IMR-90 (cell line): ENCODE results near the gene RHOC. TPM values are rescaled to one million over a fixed set of nuclear protein-coding genes. Genes with fewer than 3 reads are reported as not detected.

Experiments
- ATAC-seq: fragments of 200-7000 bp; cut with Tn5 transposase; 2 replicates; pipeline ENCODE4 v1.9.1; 2020; ENCODE audit warnings: low read depth, mild to moderate bottlenecking, moderate library complexity
- BruUV-seq: library from RNA; stranded (reverse); fragments of 400-500 nt; replicated peaks from 2 replicates; lab custom pipeline; 2021; lab: Mats Ljungman, UMichigan
- CTCF ChIA-PET: fragments of 300-600 bp; formaldehyde crosslinking; extraction: SDS; loops from one replicate; lab custom pipeline; 2021; ENCODE audit warnings: antibody characterized with exemption; lab: Yijun Ruan, JAX
- POLR2A ChIA-PET: fragments of 300-600 bp; sonication (Branson Sonifier 250); formaldehyde crosslinking; loops from one replicate; lab custom pipeline; 2022; ENCODE audit warnings: antibody characterized with exemption; ENCODE audit not compliant: unreplicated experiment; lab: Charles Lee
- DNase-seq: peaks from one replicate; pipeline ENCODE4 v3.0.0; 2013
- H2AFZ ChIP-seq: replicated peaks from 2 replicates; pipeline ENCODE3; 2013; ENCODE audit warnings: low read length, mild to moderate bottlenecking; ENCODE audit not compliant: poor library complexity
- H2AK5ac ChIP-seq: 2 replicates; pipeline ENCODE4 v1.6.1; 2013; ENCODE audit warnings: low read depth, low read length, inconsistent platforms
- H2AK9ac ChIP-seq: replicated peaks from 2 replicates; pipeline ENCODE3; 2013; ENCODE audit warnings: mild to moderate bottlenecking, low read depth, low read length, moderate library complexity; ENCODE audit not compliant: poor library complexity
- H2BK120ac ChIP-seq: 2 replicates; pipeline ENCODE4 v1.6.1; 2013; ENCODE audit warnings: low read depth, low read length, inconsistent platforms
- H2BK15ac ChIP-seq: 3 replicates; pipeline ENCODE4 v1.6.1; 2013; ENCODE audit warnings: low read depth, low read length, inconsistent platforms
- H2BK20ac ChIP-seq: 2 replicates; pipeline ENCODE4 v1.6.1; 2013; ENCODE audit warnings: low read depth, mild to moderate bottlenecking, inconsistent platforms, low read length, moderate library complexity
- H2BK5ac ChIP-seq: 2 replicates; pipeline ENCODE4 v1.6.1; 2013; ENCODE audit warnings: mild to moderate bottlenecking, low read depth, low read length, inconsistent platforms; ENCODE audit not compliant: poor library complexity, severe bottlenecking
- H3K14ac ChIP-seq: replicated peaks from 2 replicates; pipeline ENCODE4 v1.6.1; 2013; ENCODE audit warnings: low read depth, low read length, inconsistent platforms
- H3K18ac ChIP-seq: 2 replicates; pipeline ENCODE4 v1.6.1; 2013; ENCODE audit warnings: low read depth, low read length, control low read depth
- H3K23ac ChIP-seq: 2 replicates; pipeline ENCODE4 v1.6.1; 2013; ENCODE audit warnings: low read depth, low read length, inconsistent platforms
- H3K27ac ChIP-seq: 2 replicates; pipeline ENCODE4 v1.5.1; 2013; ENCODE audit warnings: mild to moderate bottlenecking, control low read depth, low read length; ENCODE audit not compliant: insufficient read depth
- H3K27me3 ChIP-seq: 2 replicates; pipeline ENCODE4 v1.6.1; 2013; ENCODE audit warnings: low read length; ENCODE audit not compliant: control insufficient read depth, insufficient read depth
- H3K36me3 ChIP-seq: 2 replicates; pipeline ENCODE4 v1.6.1; 2013; ENCODE audit warnings: low read length, mixed read lengths; ENCODE audit not compliant: control insufficient read depth, insufficient read depth
- H3K4ac ChIP-seq: 2 replicates; pipeline ENCODE4 v1.6.1; 2013; ENCODE audit warnings: low read depth, low read length, inconsistent platforms
- H3K4me1 ChIP-seq: 2 replicates; pipeline ENCODE4 v1.6.1; 2013; ENCODE audit warnings: low read length, mixed read lengths; ENCODE audit not compliant: control insufficient read depth, insufficient read depth
- H3K4me2 ChIP-seq: 2 replicates; pipeline ENCODE4 v1.6.1; 2013; ENCODE audit warnings: low read depth, mild to moderate bottlenecking, control low read depth, low read length, moderate library complexity
- H3K4me3 ChIP-seq: 2 replicates; pipeline ENCODE4 v1.5.1; 2013; ENCODE audit warnings: low read depth, mild to moderate bottlenecking, control low read depth, low read length, moderate library complexity; ENCODE audit not compliant: insufficient read depth
- H3K56ac ChIP-seq: 2 replicates; pipeline ENCODE4 v1.6.1; 2013; ENCODE audit warnings: low read length, inconsistent platforms; ENCODE audit not compliant: insufficient read depth; ENCODE audit errors: extremely low read depth
- H3K79me1 ChIP-seq, 2 experiments: 2 replicates each; pipeline ENCODE4 v1.6.1; 2013; ENCODE audit warnings: low read length in 2 of 2, inconsistent platforms in 1 of 2, low read depth in 1 of 2
- H3K9ac ChIP-seq: 2 replicates; pipeline ENCODE4 v1.6.1; 2013; ENCODE audit warnings: low read depth, low read length, control low read depth
- H3K9me1 ChIP-seq: 2 replicates; pipeline ENCODE4 v1.6.1; 2013; ENCODE audit warnings: low read length, inconsistent platforms; ENCODE audit not compliant: insufficient read depth
- H3K9me3 ChIP-seq: 2 replicates; pipeline ENCODE4 v1.6.1; 2013; ENCODE audit warnings: low read length; ENCODE audit not compliant: control insufficient read depth, insufficient read depth
- H4K20me1 ChIP-seq: 2 replicates; pipeline ENCODE4 v1.6.1; 2013; ENCODE audit warnings: low read length, inconsistent platforms; ENCODE audit not compliant: insufficient read depth
- H4K5ac ChIP-seq: 2 replicates; pipeline ENCODE4 v1.6.1; 2013; ENCODE audit warnings: mild to moderate bottlenecking, low read depth, low read length, control low read depth
- H4K8ac ChIP-seq, 2 experiments: 2 replicates each; pipeline ENCODE4 v1.6.1; 2013; ENCODE audit warnings: low read depth in 2 of 2, low read length in 2 of 2, control low read depth in 1 of 2, inconsistent platforms in 1 of 2
- H4K91ac ChIP-seq: 2 replicates; pipeline ENCODE4 v1.6.1; 2013; ENCODE audit warnings: low read depth, low read length, inconsistent platforms; ENCODE audit not compliant: insufficient read depth
- BHLHE40 ChIP-seq: fragments of 150-350 bp; IDR thresholded peaks from 2 replicates; pipeline ENCODE4 v1.6.1; 2016; ENCODE audit warnings: mild to moderate bottlenecking, low read depth, low read length
- MAFK ChIP-seq: IDR thresholded peaks from 2 replicates; pipeline ENCODE4 v1.6.1; 2012; ENCODE audit warnings: low read depth, low read length, improper control_type of control experiment
- MAZ ChIP-seq: IDR thresholded peaks from 2 replicates; pipeline ENCODE4 v1.6.1; 2012; ENCODE audit warnings: low read depth, mild to moderate bottlenecking, low read length, improper control_type of control experiment, moderate library complexity, borderline replicate concordance
- MXI1 ChIP-seq: IDR thresholded peaks from 2 replicates; pipeline ENCODE4 v1.6.1; 2012; ENCODE audit warnings: low read depth, mild to moderate bottlenecking, low read length, moderate library complexity, borderline replicate concordance
- NFE2L2 ChIP-seq: fragments of 150-350 bp; IDR thresholded peaks from 2 replicates; pipeline ENCODE4 v1.6.1; 2016; ENCODE audit warnings: low read depth, mild to moderate bottlenecking, low read length
- RAD21 ChIP-seq: IDR thresholded peaks from 2 replicates; pipeline ENCODE4 v1.6.1; 2012; ENCODE audit warnings: low read length, improper control_type of control experiment
- RCOR1 ChIP-seq: IDR thresholded peaks from 2 replicates; pipeline ENCODE4 v1.6.1; 2012; ENCODE audit warnings: mild to moderate bottlenecking, low read length, improper control_type of control experiment; ENCODE audit not compliant: insufficient replicate concordance
- WGBS, 2 experiments: methylation state at CpG; one replicate each; pipeline versions ENCODE4 v1.1.5 to v1.1.7; 2013; ENCODE audit warnings: missing lambda C conversion rate in 2 of 2; ENCODE audit not compliant: insufficient read length in 1 of 2; ENCODE audit errors: extremely low coverage in 2 of 2; 5-methylcytosine and 5-hydroxymethylcytosine counted together
- dilution Hi-C: fragments of 300-500 bp; cut with HindIII; formaldehyde crosslinking; loops from one replicate; pipeline ENCODE4 v1.14.3; 2018; ENCODE audit warnings: low sequenced_read_pairs; ENCODE audit not compliant: unreplicated experiment
- in situ Hi-C: fragments of 300-500 bp; cut with MboI; formaldehyde crosslinking; loops from 3 replicates; pipeline ENCODE4 v1.14.3; 2019; ENCODE audit warnings: low sequenced_read_pairs, inconsistent platforms, mixed read lengths
- intact Hi-C: fragments of 100-400 bp; cut with micrococcal nuclease; formaldehyde crosslinking; loops from 2 replicates; pipeline ENCODE4 v1.10.0; 2022
- polyA plus RNA-seq, 3 experiments: library from polyadenylated mRNA; depleted of rRNA; stranded (reverse); fragments of >200 nt; gene quantifications; 2 replicates each; pipeline ENCODE4 v1.2.3, GENCODE V29; 2012; ENCODE audit warnings: low replicate concordance in 1 of 3
- total RNA-seq: library from RNA; depleted of rRNA; stranded (reverse); fragments of >200 nt; gene quantifications from 2 replicates; pipeline ENCODE4 v1.2.3, GENCODE V29; 2012
- TF ChIP-seq, protein P1 (sequence below): fragments of 150-350 bp; IDR thresholded peaks from 2 replicates; pipeline ENCODE4 v1.6.1; 2016; ENCODE audit warnings: low read depth, mild to moderate bottlenecking, low read length, moderate library complexity, borderline replicate concordance

RHOC gene
- total and polyA plus RNA-seq, 2 of the 4 experiments (the other 2 are of a cell fraction): 764 to 839 TPM

DNA sequence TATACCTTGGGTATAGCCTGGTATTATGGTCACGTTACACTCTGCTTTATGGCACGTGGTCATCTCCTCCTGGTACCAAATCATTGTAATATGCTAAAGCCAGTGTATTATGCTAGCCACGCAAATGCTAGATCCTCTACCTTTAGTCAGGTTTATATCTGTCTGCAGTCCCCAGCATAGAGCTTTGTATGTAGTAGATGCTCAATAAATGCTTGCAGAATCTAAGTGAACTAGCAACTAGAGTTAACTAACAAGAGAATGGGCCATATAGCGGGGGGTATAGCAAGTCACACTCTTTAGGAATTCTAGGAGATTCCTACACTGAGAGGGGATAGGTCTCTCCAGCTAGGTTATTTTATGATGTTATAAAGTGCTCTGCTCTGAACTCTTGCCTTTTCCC lies 29.4 kb downstream of the RHOC start:
- POLR2A ChIA-PET: no interaction called here

More for the DNA sequence above, 29.4 kb downstream of the RHOC start:
- Histone ChIP-seq H4K5ac (no peak overlapping the region), H3K9me3 (no peaks in the 10 kb centered on the region), H2BK15ac (no peak overlapping the region), H4K20me1 (no peaks in the 10 kb centered on the region; the same call in 1 of the 2 replicates), H3K56ac (no peak overlapping the region), H2BK20ac (no peak overlapping the region), H3K79me1 (peaks cover 35 to 68% of the 10 kb centered on the region in 2 experiments), H3K4me3 (no peak overlapping the region), H3K4me1 (peaks cover 2% of the 10 kb centered on the region; the same call in 1 of the 2 replicates), H3K27ac (no peak overlapping the region), H3K36me3 (no peaks in the 10 kb centered on the region), H3K9ac (no peak overlapping the region), H3K4ac (no peak overlapping the region), H2AFZ (no peak overlapping the region), H2BK5ac (no peak overlapping the region), H2BK120ac (no peak overlapping the region), H3K23ac (no peak overlapping the region), H2AK5ac (no peak overlapping the region), H3K27me3 (no peaks in the 10 kb centered on the region), H3K4me2 (no peak overlapping the region), H3K18ac (no peak overlapping the region), H3K9me1 (no peaks in the 10 kb centered on the region), H3K14ac (no peak overlapping the region), H2AK9ac (no peak overlapping the region), H4K8ac (no peak overlapping the region), H4K91ac (no peak overlapping the region)
- intact Hi-C loops: no loop called here
- no peak for TF ChIP-seq MXI1
- no peak for TF ChIP-seq MAZ
- TF ChIP-seq BHLHE40: no peak
- no peak for TF ChIP-seq RAD21
- no peak for TF ChIP-seq MAFK
- no peak for TF ChIP-seq RCOR1
- TF ChIP-seq, protein P1, sequence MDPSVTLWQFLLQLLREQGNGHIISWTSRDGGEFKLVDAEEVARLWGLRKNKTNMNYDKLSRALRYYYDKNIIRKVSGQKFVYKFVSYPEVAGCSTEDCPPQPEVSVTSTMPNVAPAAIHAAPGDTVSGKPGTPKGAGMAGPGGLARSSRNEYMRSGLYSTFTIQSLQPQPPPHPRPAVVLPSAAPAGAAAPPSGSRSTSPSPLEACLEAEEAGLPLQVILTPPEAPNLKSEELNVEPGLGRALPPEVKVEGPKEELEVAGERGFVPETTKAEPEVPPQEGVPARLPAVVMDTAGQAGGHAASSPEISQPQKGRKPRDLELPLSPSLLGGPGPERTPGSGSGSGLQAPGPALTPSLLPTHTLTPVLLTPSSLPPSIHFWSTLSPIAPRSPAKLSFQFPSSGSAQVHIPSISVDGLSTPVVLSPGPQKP: no peak
- TF ChIP-seq NFE2L2: no peak
- no peak for ATAC-seq
- dilution Hi-C loops: no loop called here
- WGBS, 2 experiments: no CpG with 5 or more reads among the region's 4 CpGs
- in situ Hi-C loops: no loop called here
- no peak for DNase-seq
- CTCF ChIA-PET: no interaction called here
- no TSS peak for BruUV-seq
